ENCODE results near the gene KCNMB2. TPM values are rescaled to one million over a fixed set of nuclear protein-coding genes. Genes with fewer than 3 reads are reported as not detected.

The KCNMB2 gene
- polyA plus RNA-seq, 1 donor (not counting 4 experiments of a cell fraction or from before 2014, with no cell fraction given) = not detected

- no peaks in the 10 kb centered on the region for H3K36me3 ChIP-seq (ENCODE audit: control insufficient read depth in 2 of 2, extremely low read depth in 1 of 2, insufficient read depth in 2 of 2, low read length in 2 of 2)
- H2AFZ ChIP-seq (ENCODE audit: control insufficient read depth, low read length) = no peak overlapping the region
- DNase-seq (ENCODE audit: low read depth, low spot score) (no peak), FAIRE-seq (no peak)
- no peak overlapping the region for H3K9ac ChIP-seq (ENCODE audit: control insufficient read depth, extremely low read depth, insufficient read depth, low read length)
- no peaks in the 10 kb centered on the region for H3K4me1 ChIP-seq (ENCODE audit: control insufficient read depth, extremely low read depth, insufficient read depth, low read length)
- H3K4me3 ChIP-seq (ENCODE audit: control insufficient read depth in 2 of 3, extremely low read depth in 1 of 3, insufficient read depth in 2 of 3, low read depth in 1 of 3, low read length in 3 of 3) = no peak overlapping the region
- no peak overlapping the region for H3K4me2 ChIP-seq (ENCODE audit: control insufficient read depth, extremely low read depth, insufficient read depth, low read depth, low read length)
- H4K20me1 ChIP-seq (ENCODE audit: control insufficient read depth, extremely low read depth, insufficient read depth, low read length) = no peaks in the 10 kb centered on the region
- no peaks in the 10 kb centered on the region for H3K9me1 ChIP-seq (ENCODE audit: control insufficient read depth, extremely low read depth, insufficient read depth, low read length)
- H3K9me3 ChIP-seq (ENCODE audit: control insufficient read depth, low read depth, low read length) = no peaks in the 10 kb centered on the region
- no peak overlapping the region for H3K27ac ChIP-seq (ENCODE audit: control insufficient read depth, insufficient read depth, low read length)
- TF ChIP-seq, protein P1, sequence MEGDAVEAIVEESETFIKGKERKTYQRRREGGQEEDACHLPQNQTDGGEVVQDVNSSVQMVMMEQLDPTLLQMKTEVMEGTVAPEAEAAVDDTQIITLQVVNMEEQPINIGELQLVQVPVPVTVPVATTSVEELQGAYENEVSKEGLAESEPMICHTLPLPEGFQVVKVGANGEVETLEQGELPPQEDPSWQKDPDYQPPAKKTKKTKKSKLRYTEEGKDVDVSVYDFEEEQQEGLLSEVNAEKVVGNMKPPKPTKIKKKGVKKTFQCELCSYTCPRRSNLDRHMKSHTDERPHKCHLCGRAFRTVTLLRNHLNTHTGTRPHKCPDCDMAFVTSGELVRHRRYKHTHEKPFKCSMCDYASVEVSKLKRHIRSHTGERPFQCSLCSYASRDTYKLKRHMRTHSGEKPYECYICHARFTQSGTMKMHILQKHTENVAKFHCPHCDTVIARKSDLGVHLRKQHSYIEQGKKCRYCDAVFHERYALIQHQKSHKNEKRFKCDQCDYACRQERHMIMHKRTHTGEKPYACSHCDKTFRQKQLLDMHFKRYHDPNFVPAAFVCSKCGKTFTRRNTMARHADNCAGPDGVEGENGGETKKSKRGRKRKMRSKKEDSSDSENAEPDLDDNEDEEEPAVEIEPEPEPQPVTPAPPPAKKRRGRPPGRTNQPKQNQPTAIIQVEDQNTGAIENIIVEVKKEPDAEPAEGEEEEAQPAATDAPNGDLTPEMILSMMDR (optimal IDR thresholded peaks at IDR 0.05 in 1 of 3, IDR thresholded peaks at IDR 0.05 in 1 of 3, conservative IDR thresholded peaks at IDR 0.05 in 1 of 3; ENCODE audit: extremely low read depth in 1 of 3, insufficient read depth in 2 of 3, low read length in 3 of 3) = no peak
- TF ChIP-seq EZH2 (IDR thresholded peaks at IDR 0.05; ENCODE audit: low read length) = no peak
- dilution Hi-C loops (cut with MboI; ENCODE audit: extremely low pct_ligation_motif_present, low sequenced_read_pairs) = no loop called here
- no peaks in the 10 kb centered on the region for H3K27me3 ChIP-seq (ENCODE audit: control insufficient read depth, extremely low read depth, insufficient read depth, low read length)
- H3K79me2 ChIP-seq (ENCODE audit: control insufficient read depth, insufficient read depth, low read length) = no peaks in the 10 kb centered on the region
Observed at GRCh38 chr3:178762385-178762784, 226.1 kb downstream of the KCNMB2 start.

GRCh38 chr3:178765472-178765871 is 229.2 kb downstream of the KCNMB2 start:
- Histone ChIP-seq H3K9me1 (ENCODE audit: control insufficient read depth, extremely low read depth, insufficient read depth, low read length) (no peaks in the 10 kb centered on the region), H3K27me3 (ENCODE audit: control insufficient read depth, extremely low read depth, insufficient read depth, low read length) (no peaks in the 10 kb centered on the region), H3K4me3 (ENCODE audit: control insufficient read depth in 2 of 3, extremely low read depth in 1 of 3, insufficient read depth in 2 of 3, low read depth in 1 of 3, low read length in 3 of 3) (no peak overlapping the region), H3K9ac (ENCODE audit: control insufficient read depth, extremely low read depth, insufficient read depth, low read length) (no peak overlapping the region), H3K79me2 (ENCODE audit: control insufficient read depth, insufficient read depth, low read length) (no peaks in the 10 kb centered on the region), H3K9me3 (ENCODE audit: control insufficient read depth, low read depth, low read length) (no peaks in the 10 kb centered on the region), H3K36me3 (ENCODE audit: control insufficient read depth in 2 of 2, extremely low read depth in 1 of 2, insufficient read depth in 2 of 2, low read length in 2 of 2) (no peaks in the 10 kb centered on the region), H4K20me1 (ENCODE audit: control insufficient read depth, extremely low read depth, insufficient read depth, low read length) (no peaks in the 10 kb centered on the region), H2AFZ (ENCODE audit: control insufficient read depth, low read length) (no peak overlapping the region), H3K27ac (ENCODE audit: control insufficient read depth, insufficient read depth, low read length) (no peak overlapping the region), H3K4me2 (ENCODE audit: control insufficient read depth, extremely low read depth, insufficient read depth, low read depth, low read length) (no peak overlapping the region), H3K4me1 (ENCODE audit: control insufficient read depth, extremely low read depth, insufficient read depth, low read length) (no peaks in the 10 kb centered on the region)
- DNase-seq (ENCODE audit: low read depth, low spot score) (no peak), FAIRE-seq (no peak)
- dilution Hi-C loops (cut with MboI; ENCODE audit: extremely low pct_ligation_motif_present, low sequenced_read_pairs) = no loop called here
- TF ChIP-seq, protein P1 (optimal IDR thresholded peaks at IDR 0.05 in 1 of 3, IDR thresholded peaks at IDR 0.05 in 1 of 3, conservative IDR thresholded peaks at IDR 0.05 in 1 of 3; ENCODE audit: extremely low read depth in 1 of 3, insufficient read depth in 2 of 3, low read length in 3 of 3) = no peak
- no peak for TF ChIP-seq EZH2 (IDR thresholded peaks at IDR 0.05; ENCODE audit: low read length)

Data from keratinocyte (primary cell).